GM12875 (cell line): ENCODE data around the gene THBS2.

ENCODE experiments used
- H3K4me3 ChIP-seq: one replicate; pipeline ENCODE4 v1.5.1; 2011; ENCODE audit warnings: low read depth, low read length, control low read depth
- TF ChIP-seq, protein P1 (sequence below): IDR thresholded peaks from 2 replicates; pipeline ENCODE4 v1.5.1; 2011; ENCODE audit warnings: low read depth, mild to moderate bottlenecking, control low read depth, inconsistent platforms, low read length, moderate library complexity, borderline replicate concordance; ENCODE audit not compliant: insufficient read depth

Gene THBS2

GRCh38 chr6:169287675-169288074, 34.0 kb upstream of the THBS2 start:
- TF ChIP-seq, protein P1, sequence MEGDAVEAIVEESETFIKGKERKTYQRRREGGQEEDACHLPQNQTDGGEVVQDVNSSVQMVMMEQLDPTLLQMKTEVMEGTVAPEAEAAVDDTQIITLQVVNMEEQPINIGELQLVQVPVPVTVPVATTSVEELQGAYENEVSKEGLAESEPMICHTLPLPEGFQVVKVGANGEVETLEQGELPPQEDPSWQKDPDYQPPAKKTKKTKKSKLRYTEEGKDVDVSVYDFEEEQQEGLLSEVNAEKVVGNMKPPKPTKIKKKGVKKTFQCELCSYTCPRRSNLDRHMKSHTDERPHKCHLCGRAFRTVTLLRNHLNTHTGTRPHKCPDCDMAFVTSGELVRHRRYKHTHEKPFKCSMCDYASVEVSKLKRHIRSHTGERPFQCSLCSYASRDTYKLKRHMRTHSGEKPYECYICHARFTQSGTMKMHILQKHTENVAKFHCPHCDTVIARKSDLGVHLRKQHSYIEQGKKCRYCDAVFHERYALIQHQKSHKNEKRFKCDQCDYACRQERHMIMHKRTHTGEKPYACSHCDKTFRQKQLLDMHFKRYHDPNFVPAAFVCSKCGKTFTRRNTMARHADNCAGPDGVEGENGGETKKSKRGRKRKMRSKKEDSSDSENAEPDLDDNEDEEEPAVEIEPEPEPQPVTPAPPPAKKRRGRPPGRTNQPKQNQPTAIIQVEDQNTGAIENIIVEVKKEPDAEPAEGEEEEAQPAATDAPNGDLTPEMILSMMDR, result no peak
- H3K4me3 ChIP-seq, result no peak overlapping the region

- H3K4me3 ChIP-seq, result no peak overlapping the region
- TF ChIP-seq, protein P1, result no peak
Measured at GRCh38 chr6:169286961-169287360, 33.3 kb upstream of the THBS2 start.

DNA sequence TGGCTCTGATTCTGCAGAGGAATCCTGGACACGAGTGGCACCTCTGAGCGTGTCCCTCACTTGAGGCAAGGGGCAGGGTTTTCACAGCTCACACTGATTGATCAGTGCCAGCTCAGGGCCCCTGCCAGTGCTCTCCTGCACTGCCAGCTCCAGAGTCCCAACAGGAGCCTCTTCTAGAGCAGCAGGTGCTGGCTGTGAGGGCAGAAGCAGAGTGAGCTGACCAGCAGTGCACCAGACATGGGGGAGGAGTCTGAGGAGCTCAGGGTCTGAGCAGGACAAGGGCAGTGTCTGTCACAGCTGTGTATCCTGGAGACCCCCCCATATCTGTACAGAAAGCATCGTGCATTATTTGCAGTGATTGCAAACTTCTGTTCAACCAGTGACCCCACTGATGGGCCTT, 31.5 kb upstream of the THBS2 start:
- TF ChIP-seq, protein P1, result no peak
- H3K4me3 ChIP-seq, result no peak overlapping the region

DNA sequence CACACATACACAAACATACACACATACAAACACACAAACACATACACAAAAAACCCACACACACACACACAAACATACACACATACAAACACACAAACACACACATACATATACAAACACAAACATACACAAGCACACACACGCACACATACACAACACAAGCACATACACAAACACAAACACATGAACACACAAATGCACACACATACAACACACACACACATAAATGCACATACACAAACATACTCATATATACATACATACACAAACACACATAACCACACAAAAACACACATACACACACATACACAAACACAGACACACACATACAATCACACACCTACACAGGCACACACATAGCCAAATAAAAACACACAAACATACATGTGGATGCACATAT, 30.3 kb upstream of the THBS2 start:
- no peak overlapping the region for H3K4me3 ChIP-seq
- TF ChIP-seq, protein P1, result no peak

GRCh38 chr6:169282043-169282442, 28.4 kb upstream of the THBS2 start:
- H3K4me3 ChIP-seq, result no peak overlapping the region
- TF ChIP-seq, protein P1, result no peak

- no peak overlapping the region for H3K4me3 ChIP-seq
- TF ChIP-seq, protein P1, result no peak
Measured at GRCh38 chr6:169277619-169278018, 24.0 kb upstream of the THBS2 start.

DNA sequence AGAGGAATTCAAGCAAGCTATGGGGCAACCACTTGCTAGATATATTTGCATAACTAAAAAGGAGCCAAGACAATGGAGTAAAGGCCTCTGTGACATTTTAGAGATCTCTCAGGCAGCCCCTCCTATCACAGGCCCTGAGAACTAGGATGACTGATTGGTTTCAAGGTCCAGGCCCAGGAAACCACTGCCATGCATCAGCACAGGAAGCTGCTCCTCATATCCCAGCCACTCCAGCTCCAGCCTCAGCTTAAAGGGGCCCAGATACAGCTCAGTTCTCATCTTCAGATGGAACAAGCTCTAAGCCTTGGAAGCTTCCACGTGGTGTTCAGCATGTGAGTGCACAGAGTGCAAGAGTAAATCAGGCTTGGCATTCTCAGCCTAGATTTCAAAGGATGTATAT, 21.1 kb upstream of the THBS2 start:
- TF ChIP-seq, protein P1, result no peak
- no peak overlapping the region for H3K4me3 ChIP-seq
